ENCODE results near the gene PPP4R4.

Gene PPP4R4

GRCh38 chr14:94142836-94143235, 31.3 kb upstream of the PPP4R4 start:
- H3K27ac ChIP-seq, result no peak overlapping the region
- H3K27me3 ChIP-seq (ENCODE audit: insufficient read depth, low read depth, severe bottlenecking), result no peaks in the 10 kb centered on the region
- H3K36me3 ChIP-seq, result no peaks in the 10 kb centered on the region
- no peak for DNase-seq
- no peak overlapping the region for H3K4me3 ChIP-seq (ENCODE audit: low read depth, low read length)
- H3K9me3 ChIP-seq (ENCODE audit: severe bottlenecking), result no peaks in the 10 kb centered on the region
- TF ChIP-seq, protein P1, sequence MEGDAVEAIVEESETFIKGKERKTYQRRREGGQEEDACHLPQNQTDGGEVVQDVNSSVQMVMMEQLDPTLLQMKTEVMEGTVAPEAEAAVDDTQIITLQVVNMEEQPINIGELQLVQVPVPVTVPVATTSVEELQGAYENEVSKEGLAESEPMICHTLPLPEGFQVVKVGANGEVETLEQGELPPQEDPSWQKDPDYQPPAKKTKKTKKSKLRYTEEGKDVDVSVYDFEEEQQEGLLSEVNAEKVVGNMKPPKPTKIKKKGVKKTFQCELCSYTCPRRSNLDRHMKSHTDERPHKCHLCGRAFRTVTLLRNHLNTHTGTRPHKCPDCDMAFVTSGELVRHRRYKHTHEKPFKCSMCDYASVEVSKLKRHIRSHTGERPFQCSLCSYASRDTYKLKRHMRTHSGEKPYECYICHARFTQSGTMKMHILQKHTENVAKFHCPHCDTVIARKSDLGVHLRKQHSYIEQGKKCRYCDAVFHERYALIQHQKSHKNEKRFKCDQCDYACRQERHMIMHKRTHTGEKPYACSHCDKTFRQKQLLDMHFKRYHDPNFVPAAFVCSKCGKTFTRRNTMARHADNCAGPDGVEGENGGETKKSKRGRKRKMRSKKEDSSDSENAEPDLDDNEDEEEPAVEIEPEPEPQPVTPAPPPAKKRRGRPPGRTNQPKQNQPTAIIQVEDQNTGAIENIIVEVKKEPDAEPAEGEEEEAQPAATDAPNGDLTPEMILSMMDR (IDR thresholded peaks at IDR 0.05; ENCODE audit: low read depth, low read length), result no peak

- no peaks in the 10 kb centered on the region for H3K9me3 ChIP-seq (ENCODE audit: severe bottlenecking)
- H3K36me3 ChIP-seq, result no peaks in the 10 kb centered on the region
- TF ChIP-seq, protein P1 (IDR thresholded peaks at IDR 0.05; ENCODE audit: low read depth, low read length), result peak; percentile 64
- peak; percentile 73 for DNase-seq
- no peaks in the 10 kb centered on the region for H3K27me3 ChIP-seq (ENCODE audit: insufficient read depth, low read depth, severe bottlenecking)
- no peak overlapping the region for H3K4me3 ChIP-seq (ENCODE audit: low read depth, low read length)
- H3K27ac ChIP-seq, result no peak overlapping the region; the same call in 1 of the 2 replicates
These were observed 30.9 kb upstream of the PPP4R4 start for GRCh38 chr14:94143239-94143638.

DNA sequence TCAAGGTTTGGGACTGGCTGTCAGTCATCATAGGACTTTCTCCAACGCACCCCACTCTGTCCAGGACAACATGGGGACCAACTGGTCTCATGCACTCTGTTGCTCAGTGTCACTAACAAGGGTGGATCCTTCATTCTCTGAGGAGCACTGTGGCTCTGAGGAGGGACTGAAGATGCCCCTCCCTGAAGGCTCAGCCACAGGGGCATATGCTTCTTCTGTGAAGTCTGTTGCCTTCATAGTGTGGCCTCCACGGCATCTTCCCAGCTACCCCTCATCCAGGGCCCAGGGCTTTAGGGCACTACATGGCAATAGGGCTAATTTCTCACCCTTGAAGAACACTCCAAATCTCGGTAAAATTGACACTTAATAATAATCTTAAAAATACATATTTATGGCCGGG, 30.4 kb upstream of the PPP4R4 start:
- Histone ChIP-seq H3K27ac (peak overlapping the region; percentile 30), H3K36me3 (no peaks in the 10 kb centered on the region), H3K9me3 (ENCODE audit: severe bottlenecking) (no peaks in the 10 kb centered on the region), H3K27me3 (ENCODE audit: insufficient read depth, low read depth, severe bottlenecking) (no peaks in the 10 kb centered on the region), H3K4me3 (ENCODE audit: low read depth, low read length) (no peak overlapping the region)
- TF ChIP-seq, protein P1 (IDR thresholded peaks at IDR 0.05; ENCODE audit: low read depth, low read length), result no peak
- no peak for DNase-seq

DNA sequence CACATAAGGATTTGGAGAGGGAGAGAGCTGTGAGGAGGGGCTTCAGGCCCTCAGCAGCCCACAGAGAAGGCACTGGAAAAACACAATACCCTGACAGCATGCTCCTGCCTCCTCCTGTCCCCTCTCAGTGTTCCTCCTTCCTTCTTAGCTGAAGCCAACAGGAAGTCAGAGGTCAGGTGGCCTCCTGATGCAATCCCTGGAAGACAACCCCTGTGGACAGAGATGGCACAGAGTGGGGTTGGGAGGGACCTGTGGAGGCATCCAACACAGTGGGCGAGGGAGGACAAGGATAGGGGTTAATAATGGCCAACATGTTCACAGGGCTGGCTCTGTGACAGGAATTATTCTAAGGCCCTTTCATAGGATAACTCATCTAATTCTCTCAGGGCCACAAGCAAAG, 29.4 kb upstream of the PPP4R4 start:
- Histone ChIP-seq H3K27ac (peak overlapping the region; percentile 53), H3K4me3 (ENCODE audit: low read depth, low read length) (no peak overlapping the region), H3K9me3 (ENCODE audit: severe bottlenecking) (no peaks in the 10 kb centered on the region), H3K36me3 (no peaks in the 10 kb centered on the region), H3K27me3 (ENCODE audit: insufficient read depth, low read depth, severe bottlenecking) (no peaks in the 10 kb centered on the region)
- TF ChIP-seq, protein P1 (IDR thresholded peaks at IDR 0.05; ENCODE audit: low read depth, low read length), result no peak
- DNase-seq, result no peak

DNA sequence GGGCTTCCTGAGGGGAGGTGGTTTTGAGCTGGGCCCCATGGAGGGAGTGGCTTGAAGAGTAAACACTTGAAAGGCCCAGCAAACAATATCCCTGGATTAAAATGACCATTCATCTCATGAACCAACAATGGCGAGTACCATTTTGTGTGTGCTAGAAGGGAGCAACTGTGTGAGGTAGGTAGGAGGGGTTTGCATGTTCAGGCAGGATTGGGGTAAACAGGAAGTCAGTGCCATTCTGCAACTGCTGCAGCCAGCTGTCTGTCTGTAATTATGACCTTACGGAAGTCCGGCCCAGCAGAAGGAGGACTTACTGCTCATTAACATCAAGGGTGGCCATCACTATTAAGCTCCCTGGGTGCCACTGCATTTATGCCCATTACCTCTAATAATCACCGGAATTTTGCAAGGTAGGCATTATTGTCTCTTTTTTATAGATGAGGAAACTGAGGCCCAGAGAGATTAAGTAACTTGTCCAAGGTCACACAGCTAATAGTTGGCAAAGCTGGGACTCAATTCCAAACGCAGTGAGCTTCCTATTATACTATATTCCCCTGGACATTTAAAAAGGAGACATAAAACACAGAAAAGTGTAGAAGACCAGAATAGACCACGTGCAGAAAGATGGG, 28.1 kb upstream of the PPP4R4 start:
- TF ChIP-seq, protein P1 (IDR thresholded peaks at IDR 0.05; ENCODE audit: low read depth, low read length), result no peak
- Histone ChIP-seq H3K27ac (peak overlapping the region; percentile 62), H3K9me3 (ENCODE audit: severe bottlenecking) (no peaks in the 10 kb centered on the region), H3K4me3 (ENCODE audit: low read depth, low read length) (no peak overlapping the region), H3K27me3 (ENCODE audit: insufficient read depth, low read depth, severe bottlenecking) (no peaks in the 10 kb centered on the region), H3K36me3 (no peaks in the 10 kb centered on the region)
- DNase-seq, result no peak

DNA sequence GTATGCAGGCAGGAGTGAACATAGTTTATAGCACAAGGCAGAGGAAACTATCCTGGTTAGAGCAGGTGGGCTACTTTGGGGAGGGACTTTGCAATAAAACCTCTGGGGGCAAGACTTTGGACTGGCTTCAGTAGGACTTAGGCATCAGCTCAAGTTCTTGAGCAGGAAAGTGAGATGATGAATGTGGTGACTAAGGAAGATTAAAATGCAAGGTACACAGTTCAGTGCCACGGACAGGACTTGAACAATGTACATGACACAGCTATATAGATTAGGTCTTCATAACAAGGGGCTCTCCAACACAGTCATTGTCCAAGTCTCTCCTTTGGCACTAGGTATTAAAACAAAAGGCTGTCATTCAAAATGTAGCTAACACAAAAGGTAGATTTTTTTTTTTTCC, 21.4 kb upstream of the PPP4R4 start:
- Histone ChIP-seq H3K27me3 (ENCODE audit: insufficient read depth, low read depth, severe bottlenecking) (no peaks in the 10 kb centered on the region), H3K27ac (no peak overlapping the region), H3K9me3 (ENCODE audit: severe bottlenecking) (peaks cover 12% of the 10 kb centered on the region), H3K36me3 (no peaks in the 10 kb centered on the region), H3K4me3 (ENCODE audit: low read depth, low read length) (no peak overlapping the region)
- DNase-seq, result no peak
- TF ChIP-seq, protein P1 (IDR thresholded peaks at IDR 0.05; ENCODE audit: low read depth, low read length), result no peak
